GM12892 (cell line): ENCODE measurements around the gene SYNE1.

Experiments used
- POLR2A ChIP-seq: IDR thresholded peaks from 2 replicates; pipeline ENCODE4 v1.6.1; 2011; ENCODE audit warnings: low read depth, low read length, control low read depth
- TAF1 ChIP-seq: IDR thresholded peaks from 2 replicates; pipeline ENCODE4 v1.6.1; 2011; ENCODE audit warnings: low read depth, mild to moderate bottlenecking, control low read depth, low read length, borderline replicate concordance

DNA sequence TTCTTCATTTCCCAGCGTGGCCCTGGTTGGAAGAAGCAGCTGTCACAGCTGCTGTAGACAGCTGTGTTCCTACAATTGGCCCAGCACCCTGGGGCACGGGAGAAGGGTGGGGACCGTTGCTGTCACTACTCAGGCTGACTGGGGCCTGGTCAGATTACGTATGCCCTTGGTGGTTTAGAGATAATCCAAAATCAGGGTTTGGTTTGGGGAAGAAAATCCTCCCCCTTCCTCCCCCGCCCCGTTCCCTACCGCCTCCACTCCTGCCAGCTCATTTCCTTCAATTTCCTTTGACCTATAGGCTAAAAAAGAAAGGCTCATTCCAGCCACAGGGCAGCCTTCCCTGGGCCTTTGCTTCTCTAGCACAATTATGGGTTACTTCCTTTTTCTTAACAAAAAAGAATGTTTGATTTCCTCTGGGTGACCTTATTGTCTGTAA is 537.0 kb downstream of the SYNE1 start:
- TF ChIP-seq POLR2A (no peak), TAF1 (no peak)
